ENCODE data around the gene CDK1.

DNA sequence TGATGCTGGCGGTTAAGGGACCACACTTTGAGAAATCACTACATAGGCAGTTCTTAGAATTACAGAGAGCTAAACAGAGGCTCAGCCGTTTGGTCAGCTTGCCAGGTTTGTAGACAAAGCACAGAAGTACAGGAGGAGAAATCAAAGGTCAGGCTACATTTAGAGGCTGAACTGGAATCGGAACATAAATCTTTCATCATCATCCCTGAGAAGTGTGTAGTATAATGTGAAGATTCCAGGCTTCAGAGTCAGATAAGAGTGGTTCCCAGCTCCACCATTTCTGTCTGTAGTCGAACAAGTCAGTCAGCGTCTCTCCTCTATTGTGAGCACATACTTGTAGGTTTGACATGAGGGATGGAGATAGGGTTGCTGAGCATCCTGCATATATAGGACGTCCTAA is 18.9 kb downstream of the CDK1 start:
- TF ChIP-seq, protein P1, sequence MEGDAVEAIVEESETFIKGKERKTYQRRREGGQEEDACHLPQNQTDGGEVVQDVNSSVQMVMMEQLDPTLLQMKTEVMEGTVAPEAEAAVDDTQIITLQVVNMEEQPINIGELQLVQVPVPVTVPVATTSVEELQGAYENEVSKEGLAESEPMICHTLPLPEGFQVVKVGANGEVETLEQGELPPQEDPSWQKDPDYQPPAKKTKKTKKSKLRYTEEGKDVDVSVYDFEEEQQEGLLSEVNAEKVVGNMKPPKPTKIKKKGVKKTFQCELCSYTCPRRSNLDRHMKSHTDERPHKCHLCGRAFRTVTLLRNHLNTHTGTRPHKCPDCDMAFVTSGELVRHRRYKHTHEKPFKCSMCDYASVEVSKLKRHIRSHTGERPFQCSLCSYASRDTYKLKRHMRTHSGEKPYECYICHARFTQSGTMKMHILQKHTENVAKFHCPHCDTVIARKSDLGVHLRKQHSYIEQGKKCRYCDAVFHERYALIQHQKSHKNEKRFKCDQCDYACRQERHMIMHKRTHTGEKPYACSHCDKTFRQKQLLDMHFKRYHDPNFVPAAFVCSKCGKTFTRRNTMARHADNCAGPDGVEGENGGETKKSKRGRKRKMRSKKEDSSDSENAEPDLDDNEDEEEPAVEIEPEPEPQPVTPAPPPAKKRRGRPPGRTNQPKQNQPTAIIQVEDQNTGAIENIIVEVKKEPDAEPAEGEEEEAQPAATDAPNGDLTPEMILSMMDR (IDR thresholded peaks at IDR 0.05; ENCODE audit: low read depth, low read length): no peak
- TF ChIP-seq POLR2A (IDR thresholded peaks at IDR 0.05; ENCODE audit: extremely low read depth, insufficient read length) (no peak), MYC (IDR thresholded peaks at IDR 0.05; ENCODE audit: low read depth, low read length) (no peak)
- TF ChIP-seq, protein P2, sequence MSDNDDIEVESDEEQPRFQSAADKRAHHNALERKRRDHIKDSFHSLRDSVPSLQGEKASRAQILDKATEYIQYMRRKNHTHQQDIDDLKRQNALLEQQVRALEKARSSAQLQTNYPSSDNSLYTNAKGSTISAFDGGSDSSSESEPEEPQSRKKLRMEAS (IDR thresholded peaks at IDR 0.05; ENCODE audit: low read depth, low read length): no peak

All from NB4 (cell line).